Gastroesophageal sphincter (tissue), 4 donors: ENCODE data around the gene ELMO1. TPM values are rescaled to one million over a fixed set of nuclear protein-coding genes. Genes with fewer than 3 reads are reported as not detected.

ENCODE experiments used
- ATAC-seq: fragments of 150-250 bp; one replicate; pipeline ENCODE4 v1.9.1; 2016; ENCODE audit warnings: mild to moderate bottlenecking, moderate library complexity
- H3K27ac ChIP-seq, 4 donors: fragments of 200-600 bp; sonication (generic) in 3 of 4; 1 replicate in 3 of 4; 2 replicates in 1 of 4; pipeline ENCODE4 v1.5.1; 2016 to 2019
- H3K27me3 ChIP-seq: fragments of 200-600 bp; sonication (generic); one replicate; pipeline ENCODE4 v1.5.1; 2019
- H3K36me3 ChIP-seq, 2 donors: fragments of 200-600 bp; sonication (generic); one replicate each; pipeline ENCODE4 v1.5.1; 2019; ENCODE audit warnings: control low read depth in 1 of 2
- H3K4me1 ChIP-seq, 3 donors: fragments of 200-600 bp; sonication (generic); 1 replicate in 2 of 3; 2 replicates in 1 of 3; pipeline ENCODE4 v1.5.1; 2016 to 2019; ENCODE audit warnings: control low read depth in 2 of 3
- H3K4me3 ChIP-seq, 2 donors: fragments of 200-600 bp; sonication (generic); one replicate each; pipeline ENCODE4 v1.5.1; 2019; ENCODE audit warnings: mild to moderate bottlenecking in 1 of 2, moderate library complexity in 1 of 2
- H3K9me3 ChIP-seq, 3 donors: fragments of 200-600 bp; sonication (generic); one replicate each; pipeline ENCODE4 v1.5.1; 2017 to 2019; ENCODE audit warnings: control low read depth in 2 of 3
- EP300 ChIP-seq: sonication (generic); formaldehyde crosslinking; IDR thresholded peaks from one replicate; pipeline ENCODE4 v1.6.1; 2017; ENCODE audit warnings: antibody characterized with exemption, mild to moderate bottlenecking
- POLR2A ChIP-seq, 2 donors: fragments of 450-650 bp; IDR thresholded peaks; one replicate each; pipeline ENCODE4 v1.6.1; 2017; ENCODE audit warnings: antibody characterized with exemption in 2 of 2, mild to moderate bottlenecking in 2 of 2, moderate library complexity in 1 of 2
- POLR2AphosphoS5 ChIP-seq: sonication (generic); formaldehyde crosslinking; IDR thresholded peaks from one replicate; pipeline ENCODE4 v1.6.1; 2017; ENCODE audit warnings: antibody characterized with exemption
- WGBS, 2 donors: methylation state at CpG; one replicate each; pipeline ENCODE4 v1.1.5; 2018; ENCODE audit warnings: low coverage in 1 of 2; 5-methylcytosine and 5-hydroxymethylcytosine counted together
- total RNA-seq, 4 donors: library from RNA; depleted of rRNA; stranded (reverse); fragments of >200 nt; gene quantifications; one replicate each; pipeline ENCODE4 v1.1.0, GENCODE V29; 2016
- TF ChIP-seq, protein P1 (sequence below), 4 experiments: fragments of 200-600 bp in 2 of 4; fragments of 450-650 bp in 2 of 4; sonication (generic) in 1 of 4; IDR thresholded peaks; one replicate each; pipeline ENCODE4 v1.5.1; 2017 to 2019; ENCODE audit warnings: antibody characterized with exemption in 4 of 4, mild to moderate bottlenecking in 2 of 4, moderate library complexity in 2 of 4

ELMO1 gene
- total RNA-seq, 4 donors from 2014 or later: 22.1 to 54.0 (median 42.7) TPM

- no peak overlapping the region for H3K4me3 ChIP-seq
- H3K36me3 ChIP-seq: no peaks in the 10 kb centered on the region
- TF ChIP-seq POLR2A (IDR thresholded peaks at IDR 0.05) (no peak), EP300 (no peak), POLR2AphosphoS5 (no peak)
- TF ChIP-seq, protein P1, sequence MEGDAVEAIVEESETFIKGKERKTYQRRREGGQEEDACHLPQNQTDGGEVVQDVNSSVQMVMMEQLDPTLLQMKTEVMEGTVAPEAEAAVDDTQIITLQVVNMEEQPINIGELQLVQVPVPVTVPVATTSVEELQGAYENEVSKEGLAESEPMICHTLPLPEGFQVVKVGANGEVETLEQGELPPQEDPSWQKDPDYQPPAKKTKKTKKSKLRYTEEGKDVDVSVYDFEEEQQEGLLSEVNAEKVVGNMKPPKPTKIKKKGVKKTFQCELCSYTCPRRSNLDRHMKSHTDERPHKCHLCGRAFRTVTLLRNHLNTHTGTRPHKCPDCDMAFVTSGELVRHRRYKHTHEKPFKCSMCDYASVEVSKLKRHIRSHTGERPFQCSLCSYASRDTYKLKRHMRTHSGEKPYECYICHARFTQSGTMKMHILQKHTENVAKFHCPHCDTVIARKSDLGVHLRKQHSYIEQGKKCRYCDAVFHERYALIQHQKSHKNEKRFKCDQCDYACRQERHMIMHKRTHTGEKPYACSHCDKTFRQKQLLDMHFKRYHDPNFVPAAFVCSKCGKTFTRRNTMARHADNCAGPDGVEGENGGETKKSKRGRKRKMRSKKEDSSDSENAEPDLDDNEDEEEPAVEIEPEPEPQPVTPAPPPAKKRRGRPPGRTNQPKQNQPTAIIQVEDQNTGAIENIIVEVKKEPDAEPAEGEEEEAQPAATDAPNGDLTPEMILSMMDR (IDR thresholded peaks at IDR 0.05): no peak
- no peaks in the 10 kb centered on the region for H3K9me3 ChIP-seq
- no peaks in the 10 kb centered on the region for H3K4me1 ChIP-seq
- H3K27ac ChIP-seq: no peak overlapping the region
- WGBS, 2 donors: 73 to 80% methylated on average over 4 of the region's 4 CpGs
- no peaks in the 10 kb centered on the region for H3K27me3 ChIP-seq
- ATAC-seq: no peak
Measured at GRCh38 chr7:37322831-37323230, 125.8 kb downstream of the ELMO1 start.

GRCh38 chr7:37320848-37321468 lies 127.7 kb downstream of the ELMO1 start:
- no peak for ATAC-seq
- H3K4me1 ChIP-seq: no peaks in the 10 kb centered on the region
- no peak overlapping the region for H3K4me3 ChIP-seq
- H3K9me3 ChIP-seq: no peaks in the 10 kb centered on the region
- 86 to 89% methylated on average over 6 to 8 of the region's 10 CpGs for WGBS, 2 donors
- no peak overlapping the region for H3K27ac ChIP-seq
- no peaks in the 10 kb centered on the region for H3K27me3 ChIP-seq
- H3K36me3 ChIP-seq: no peaks in the 10 kb centered on the region
- TF ChIP-seq POLR2A (IDR thresholded peaks at IDR 0.05): no peak
- TF ChIP-seq EP300: no peak
- TF ChIP-seq, protein P1 (IDR thresholded peaks at IDR 0.05): no peak
- no peak for TF ChIP-seq POLR2AphosphoS5

DNA sequence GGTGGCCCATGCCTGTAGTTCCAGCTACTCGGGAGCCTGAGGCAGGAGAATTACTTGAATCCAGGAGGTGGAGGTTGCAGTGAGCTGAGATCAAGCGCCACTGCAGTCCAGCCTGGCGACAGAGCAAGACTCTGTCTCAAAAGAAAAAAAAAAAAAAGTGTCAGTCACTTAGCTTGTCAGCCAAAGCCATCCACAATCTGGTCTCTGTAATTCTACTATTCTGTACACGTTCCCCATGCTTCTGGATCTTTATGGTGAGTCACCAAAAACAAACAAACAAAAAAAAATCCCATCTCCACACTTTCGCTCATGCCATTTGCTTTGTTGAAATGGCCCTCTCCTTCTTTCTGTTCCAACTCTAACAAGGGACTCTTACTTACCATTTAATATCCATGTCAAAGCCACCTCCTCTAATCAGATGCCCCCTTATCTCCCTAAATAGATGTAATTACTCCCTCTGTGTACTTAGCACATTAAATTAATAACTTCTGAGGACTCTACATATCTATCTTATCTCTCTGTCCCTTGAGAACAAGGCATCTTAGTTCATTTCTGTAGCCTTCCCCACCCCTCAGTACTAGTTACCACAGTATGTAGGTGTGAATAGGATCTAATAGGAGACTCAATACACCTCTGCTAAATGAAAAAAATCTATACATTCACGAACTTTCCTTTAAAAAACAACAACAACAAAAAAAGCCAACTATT lies 128.4 kb downstream of the ELMO1 start:
- no peak for ATAC-seq
- no peaks in the 10 kb centered on the region for H3K4me1 ChIP-seq

DNA sequence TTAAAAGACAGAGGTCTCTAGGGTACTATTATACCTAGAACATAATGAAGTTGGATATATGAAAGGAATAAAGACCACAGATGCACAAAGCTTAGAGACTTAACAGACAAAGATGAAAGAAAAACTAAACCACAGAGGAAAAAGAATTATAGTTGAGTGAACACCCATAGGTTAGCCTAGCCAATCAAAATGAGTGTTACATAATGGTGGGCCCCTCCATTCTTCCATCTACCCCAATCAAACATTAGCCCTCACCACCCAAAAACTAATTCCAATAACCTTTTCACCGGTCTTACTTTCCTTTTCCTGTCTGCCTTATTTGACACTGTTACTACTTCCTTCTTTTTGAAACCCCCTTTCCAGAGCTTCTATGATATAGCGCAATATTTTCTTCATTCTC lies 130.1 kb downstream of the ELMO1 start:
- Histone ChIP-seq H3K4me3 (no peak overlapping the region), H3K27ac (no peak overlapping the region), H3K36me3 (no peaks in the 10 kb centered on the region), H3K4me1 (no peaks in the 10 kb centered on the region), H3K27me3 (no peaks in the 10 kb centered on the region), H3K9me3 (no peaks in the 10 kb centered on the region)
- no peak for ATAC-seq
- WGBS, 2 donors: 87 to 92% methylated on average over 2 of the region's 2 CpGs
- TF ChIP-seq, protein P1 (IDR thresholded peaks at IDR 0.05): no peak
- TF ChIP-seq POLR2AphosphoS5 (no peak), POLR2A (IDR thresholded peaks at IDR 0.05) (no peak), EP300 (no peak)

More for the DNA sequence above, 128.4 kb downstream of the ELMO1 start:
- Histone ChIP-seq H3K4me3 (no peak overlapping the region), H3K9me3 (no peaks in the 10 kb centered on the region), H3K36me3 (no peaks in the 10 kb centered on the region), H3K27me3 (no peaks in the 10 kb centered on the region), H3K27ac (no peak overlapping the region)
- 71 to 78% methylated on average over 6 of the region's 6 CpGs for WGBS, 2 donors
- TF ChIP-seq POLR2A (IDR thresholded peaks at IDR 0.05) (no peak), EP300 (no peak), POLR2AphosphoS5 (no peak)
- TF ChIP-seq, protein P1 (IDR thresholded peaks at IDR 0.05): no peak
